Gastroesophageal sphincter (tissue), 4 donors: ENCODE data around the gene MICAL3. TPM values are rescaled to one million over a fixed set of nuclear protein-coding genes. Genes with fewer than 3 reads are reported as not detected.

Experiments used
- ATAC-seq: fragments of 150-250 bp; one replicate; pipeline ENCODE4 v1.9.1; 2016; ENCODE audit warnings: mild to moderate bottlenecking, moderate library complexity
- H3K27ac ChIP-seq, 4 donors: fragments of 200-600 bp; sonication (generic) in 3 of 4; 1 replicate in 3 of 4; 2 replicates in 1 of 4; pipeline ENCODE4 v1.5.1; 2016 to 2019
- H3K27me3 ChIP-seq: fragments of 200-600 bp; sonication (generic); one replicate; pipeline ENCODE4 v1.5.1; 2019
- H3K36me3 ChIP-seq, 2 donors: fragments of 200-600 bp; sonication (generic); one replicate each; pipeline ENCODE4 v1.5.1; 2019; ENCODE audit warnings: control low read depth in 1 of 2
- H3K4me1 ChIP-seq, 3 donors: fragments of 200-600 bp; sonication (generic); 1 replicate in 2 of 3; 2 replicates in 1 of 3; pipeline ENCODE4 v1.5.1; 2016 to 2019; ENCODE audit warnings: control low read depth in 2 of 3
- H3K4me3 ChIP-seq, 2 donors: fragments of 200-600 bp; sonication (generic); one replicate each; pipeline ENCODE4 v1.5.1; 2019; ENCODE audit warnings: mild to moderate bottlenecking in 1 of 2, moderate library complexity in 1 of 2
- H3K9me3 ChIP-seq, 3 donors: fragments of 200-600 bp; sonication (generic); one replicate each; pipeline ENCODE4 v1.5.1; 2017 to 2019; ENCODE audit warnings: control low read depth in 2 of 3
- CTCF ChIP-seq, 4 experiments: fragments of 200-600 bp in 2 of 4; fragments of 450-650 bp in 2 of 4; sonication (generic) in 1 of 4; IDR thresholded peaks; one replicate each; pipeline ENCODE4 v1.5.1; 2017 to 2019; ENCODE audit warnings: antibody characterized with exemption in 4 of 4, mild to moderate bottlenecking in 2 of 4, moderate library complexity in 2 of 4
- EP300 ChIP-seq: sonication (generic); formaldehyde crosslinking; IDR thresholded peaks from one replicate; pipeline ENCODE4 v1.6.1; 2017; ENCODE audit warnings: antibody characterized with exemption, mild to moderate bottlenecking
- POLR2A ChIP-seq, 2 donors: fragments of 450-650 bp; IDR thresholded peaks; one replicate each; pipeline ENCODE4 v1.6.1; 2017; ENCODE audit warnings: antibody characterized with exemption in 2 of 2, mild to moderate bottlenecking in 2 of 2, moderate library complexity in 1 of 2
- POLR2AphosphoS5 ChIP-seq: sonication (generic); formaldehyde crosslinking; IDR thresholded peaks from one replicate; pipeline ENCODE4 v1.6.1; 2017; ENCODE audit warnings: antibody characterized with exemption
- WGBS, 2 donors: methylation state at CpG; one replicate each; pipeline ENCODE4 v1.1.5; 2018; ENCODE audit warnings: low coverage in 1 of 2; 5-methylcytosine and 5-hydroxymethylcytosine counted together
- total RNA-seq, 4 donors: library from RNA; depleted of rRNA; stranded (reverse); fragments of >200 nt; gene quantifications; one replicate each; pipeline ENCODE4 v1.1.0, GENCODE V29; 2016

Gene MICAL3
- total RNA-seq, 4 donors from 2014 or later, result 37.3 to 120 (median 51.5) TPM

DNA sequence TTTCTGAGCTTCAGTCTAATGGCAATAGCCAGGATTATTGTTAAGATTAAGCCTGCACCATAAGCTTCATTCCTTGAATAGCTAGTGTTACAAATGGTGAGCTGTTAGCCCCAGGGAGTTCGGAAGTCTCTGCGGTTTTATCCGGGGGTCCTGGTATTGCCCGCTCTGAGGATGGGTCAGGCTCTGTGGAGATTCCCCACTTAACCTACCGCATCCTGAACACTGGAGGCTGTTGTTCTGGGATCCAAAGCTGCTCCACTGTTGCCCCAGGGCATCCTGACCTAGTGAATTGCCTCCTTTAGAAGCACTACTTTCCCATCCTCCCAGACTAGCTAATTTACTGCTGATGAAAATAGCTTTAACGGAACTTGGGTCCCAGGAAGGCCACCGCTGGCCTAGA, 38.9 kb upstream of the MICAL3 start:
- TF ChIP-seq POLR2AphosphoS5, result no peak
- TF ChIP-seq EP300, result no peak
- TF ChIP-seq CTCF (IDR thresholded peaks at IDR 0.05), result no peak
- TF ChIP-seq POLR2A (IDR thresholded peaks at IDR 0.05), result no peak
- no peak for ATAC-seq
- H3K4me1 ChIP-seq, result peaks cover 0 to 51% (median 18%) of the 10 kb centered on the region in 3 donors

DNA sequence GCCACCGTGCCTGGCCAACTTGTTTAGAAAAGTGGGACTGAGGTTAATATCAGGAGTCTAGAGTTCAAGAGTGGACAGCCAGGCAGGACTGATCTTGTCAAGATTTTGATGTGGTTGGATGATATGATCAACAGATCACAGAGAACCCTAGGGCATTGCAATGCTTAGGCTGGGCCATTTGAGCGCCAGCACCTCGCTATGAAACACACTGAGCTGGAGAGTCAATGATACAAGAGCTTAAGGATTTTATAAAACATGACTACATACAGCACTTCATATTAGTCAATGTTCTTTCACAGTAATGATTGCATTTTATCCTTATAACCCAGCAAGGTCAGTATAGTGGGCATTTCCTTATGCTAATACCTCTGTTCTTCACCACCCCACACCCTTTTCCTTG, 38.1 kb upstream of the MICAL3 start:
- H3K36me3 ChIP-seq, result no peaks in the 10 kb centered on the region
- WGBS, 2 donors, result 100% methylated on average over 2 of the region's 3 CpGs; no CpG with 5 or more reads in 1 of the 2 donors
- peaks cover 0 to 51% (median 19%) of the 10 kb centered on the region in 3 donors for H3K4me1 ChIP-seq
- no peaks in the 10 kb centered on the region for H3K9me3 ChIP-seq
- H3K27ac ChIP-seq, result peak overlapping the region in 1 of 4 donors; percentile 90
- H3K27me3 ChIP-seq, result no peaks in the 10 kb centered on the region
- no peak for ATAC-seq
- TF ChIP-seq CTCF (IDR thresholded peaks at IDR 0.05) (no peak), POLR2A (IDR thresholded peaks at IDR 0.05) (no peak), POLR2AphosphoS5 (no peak), EP300 (no peak)
- H3K4me3 ChIP-seq, result no peak overlapping the region

More for the DNA sequence above, 38.9 kb upstream of the MICAL3 start:
- Histone ChIP-seq H3K9me3 (no peaks in the 10 kb centered on the region), H3K27ac (peak overlapping the region in 2 of 4 donors; percentile 37 to 90), H3K36me3 (no peaks in the 10 kb centered on the region), H3K4me3 (no peak overlapping the region), H3K27me3 (no peaks in the 10 kb centered on the region)
- WGBS, 2 donors, result 67 to 100% methylated on average over 1 of the region's 7 CpGs

DNA sequence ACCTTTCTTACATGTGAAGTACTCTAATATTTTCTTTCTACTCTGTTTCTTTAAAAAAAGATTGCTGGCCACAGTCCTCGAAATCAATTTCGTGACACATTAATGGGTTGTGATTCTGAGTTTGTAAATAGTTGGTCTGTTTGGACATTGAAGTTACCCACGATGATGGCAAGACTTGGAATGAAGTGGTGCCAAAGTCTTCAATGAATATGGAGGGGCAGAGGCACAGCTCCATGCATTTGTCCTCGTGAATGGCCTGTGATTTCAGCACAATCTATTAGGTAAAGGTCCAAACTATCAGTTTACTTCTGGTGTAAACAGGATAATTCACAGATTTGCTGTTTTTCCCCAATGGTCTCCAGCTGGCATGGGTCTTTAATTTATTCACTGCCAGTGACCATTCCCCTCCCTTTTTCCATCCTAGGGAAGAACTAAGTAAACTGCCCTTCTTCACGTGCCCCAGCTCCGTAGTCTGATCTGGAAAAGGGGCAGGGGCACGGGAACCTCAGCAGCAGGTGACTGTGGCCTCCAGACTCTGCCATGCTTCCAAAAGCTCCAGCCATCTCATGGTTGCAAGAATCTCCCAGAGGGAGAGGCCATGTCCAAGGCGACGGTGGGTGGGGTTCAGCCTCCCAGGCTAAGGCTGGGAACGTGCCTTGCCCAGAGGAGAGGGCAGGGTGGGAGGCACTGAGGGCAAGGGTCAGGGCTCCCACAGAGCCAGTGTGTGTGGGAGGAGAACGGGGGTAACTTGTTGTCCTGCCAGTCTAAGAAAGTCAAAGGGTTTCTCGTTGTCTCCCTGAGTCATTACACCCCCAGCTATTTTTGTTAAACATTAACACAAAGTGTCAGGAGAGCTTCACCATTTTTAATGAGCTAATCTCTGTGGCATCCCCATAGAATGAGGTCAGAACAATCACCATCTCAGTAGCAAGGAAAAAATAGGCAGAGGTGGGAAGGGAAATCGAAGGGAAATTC, 36.6 kb upstream of the MICAL3 start:
- 52 to 58% methylated on average over 5 to 10 of the region's 13 CpGs for WGBS, 2 donors
- H3K36me3 ChIP-seq, result no peaks in the 10 kb centered on the region
- no peak for ATAC-seq
- H3K4me3 ChIP-seq, result no peak overlapping the region
- peak overlapping the region in 3 of 4 donors; percentile 56 to 90 (median 81) for H3K27ac ChIP-seq
- TF ChIP-seq CTCF (IDR thresholded peaks at IDR 0.05), result no peak
- no peak for TF ChIP-seq POLR2A (IDR thresholded peaks at IDR 0.05)
- peak; percentile 34 for TF ChIP-seq POLR2AphosphoS5
- no peak for TF ChIP-seq EP300
- H3K27me3 ChIP-seq, result no peaks in the 10 kb centered on the region
- peaks cover 0 to 51% (median 28%) of the 10 kb centered on the region in 3 donors for H3K4me1 ChIP-seq
- no peaks in the 10 kb centered on the region for H3K9me3 ChIP-seq

DNA sequence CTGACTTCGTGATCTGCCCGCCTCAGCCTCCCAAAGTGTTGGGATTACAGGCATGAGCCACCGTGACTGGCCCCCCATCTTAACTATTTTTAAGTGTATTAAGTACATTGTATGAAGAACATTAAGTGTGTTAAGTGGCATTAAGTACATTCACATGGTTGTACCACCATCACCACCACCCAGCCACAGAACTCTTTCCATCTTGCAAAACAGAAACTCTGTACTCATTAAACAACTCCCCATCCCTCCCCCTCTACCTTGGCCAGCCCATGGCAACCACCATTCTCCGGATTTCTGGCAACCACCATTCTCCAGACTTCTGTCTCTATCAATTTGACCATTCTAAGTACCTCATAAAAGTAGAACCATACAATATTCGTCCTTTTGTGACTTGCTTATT, 35.6 kb upstream of the MICAL3 start:
- 85 to 100% methylated on average over 2 to 5 of the region's 5 CpGs for WGBS, 2 donors
- Histone ChIP-seq H3K27ac (peak overlapping the region in 1 of 4 donors; percentile 90), H3K4me3 (no peak overlapping the region), H3K36me3 (no peaks in the 10 kb centered on the region), H3K4me1 (peaks cover 0 to 56% (median 30%) of the 10 kb centered on the region in 3 donors), H3K27me3 (no peaks in the 10 kb centered on the region), H3K9me3 (no peaks in the 10 kb centered on the region)
- ATAC-seq, result no peak
- no peak for TF ChIP-seq EP300
- no peak for TF ChIP-seq POLR2AphosphoS5
- no peak for TF ChIP-seq CTCF (IDR thresholded peaks at IDR 0.05)
- no peak for TF ChIP-seq POLR2A (IDR thresholded peaks at IDR 0.05)
